CD4-positive, alpha-beta T cell treated with Interleukin-15 for 4 hours (primary cell): ENCODE results near the gene TUBGCP6.

Source experiments
- DNase-seq: peaks from one replicate; pipeline ENCODE4 v3.0.0-alpha.2; 2020; ENCODE audit warnings: low spot score

Gene TUBGCP6

DNA sequence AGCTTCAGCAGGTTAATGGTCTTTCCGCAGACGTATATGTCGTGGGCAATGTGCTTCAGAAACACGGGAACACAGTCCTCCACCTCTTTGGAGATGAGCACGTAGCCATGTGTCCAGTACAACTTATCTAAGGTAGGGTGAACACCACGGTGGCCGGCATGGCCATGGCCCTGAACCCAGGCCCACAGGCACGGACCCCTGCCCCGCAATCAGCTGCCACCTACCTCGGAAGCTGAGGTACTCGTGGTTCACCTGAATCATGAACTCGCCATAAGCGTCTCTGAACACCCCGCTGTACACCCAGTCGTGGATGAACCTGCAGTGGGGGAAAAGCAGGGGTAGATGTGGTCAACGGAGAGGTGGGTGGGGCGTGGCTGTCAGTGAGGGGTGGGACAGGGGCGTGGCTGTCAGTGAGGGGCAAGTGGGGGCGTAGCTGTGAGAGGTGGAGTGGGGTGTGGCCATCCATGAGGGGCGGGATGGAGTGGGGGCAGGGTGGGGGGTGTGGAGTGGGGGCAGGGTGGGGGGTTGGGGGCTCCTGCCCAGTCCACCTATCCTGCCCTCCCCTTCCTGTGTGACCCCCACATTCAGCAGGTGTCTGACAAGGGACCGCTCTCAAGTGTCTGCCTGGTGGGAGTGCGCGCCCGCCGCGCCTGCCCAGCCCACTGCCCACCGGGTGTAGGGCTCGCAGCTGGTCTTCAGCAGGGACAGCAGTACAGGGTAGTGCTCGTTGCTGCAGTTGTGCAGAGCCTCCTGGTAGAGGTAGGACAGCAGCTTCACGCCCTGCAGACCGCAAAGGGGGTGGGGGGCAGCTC lies 18.6 kb downstream of the TUBGCP6 start:
- DNase-seq = no peak

- no peak for DNase-seq
These were observed 19.4 kb downstream of the TUBGCP6 start for GRCh38 chr22:50225200-50225969.

DNA sequence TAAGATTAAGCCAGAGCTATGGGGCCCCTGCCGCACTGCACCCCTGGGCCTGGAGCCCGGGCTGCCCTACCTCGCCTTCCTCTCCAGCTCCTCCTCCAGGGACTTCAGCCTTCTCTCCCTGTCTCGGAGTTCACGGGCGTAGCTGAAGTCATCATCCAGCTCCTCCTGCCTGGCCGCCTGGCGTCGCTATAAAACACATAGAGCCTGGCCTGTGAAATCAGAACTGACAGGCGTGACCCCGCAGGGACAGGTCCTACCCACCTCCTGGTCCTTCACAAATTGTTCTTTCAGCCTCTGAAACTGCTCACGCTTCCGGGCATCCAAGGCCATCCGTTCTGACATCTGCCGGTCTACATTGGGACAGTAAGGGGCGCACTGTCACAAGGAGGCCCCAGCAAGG lies 20.8 kb downstream of the TUBGCP6 start:
- no peak for DNase-seq

- DNase-seq = no peak
These were observed 22.3 kb downstream of the TUBGCP6 start for GRCh38 chr22:50222508-50222907.

GRCh38 chr22:50221410-50222300 lies 23.2 kb downstream of the TUBGCP6 start:
- no peak for DNase-seq

GRCh38 chr22:50220603-50221409 lies 24.0 kb downstream of the TUBGCP6 start:
- DNase-seq = no peak

- no peak for DNase-seq
These were observed 24.8 kb downstream of the TUBGCP6 start for GRCh38 chr22:50219800-50220602.

DNA sequence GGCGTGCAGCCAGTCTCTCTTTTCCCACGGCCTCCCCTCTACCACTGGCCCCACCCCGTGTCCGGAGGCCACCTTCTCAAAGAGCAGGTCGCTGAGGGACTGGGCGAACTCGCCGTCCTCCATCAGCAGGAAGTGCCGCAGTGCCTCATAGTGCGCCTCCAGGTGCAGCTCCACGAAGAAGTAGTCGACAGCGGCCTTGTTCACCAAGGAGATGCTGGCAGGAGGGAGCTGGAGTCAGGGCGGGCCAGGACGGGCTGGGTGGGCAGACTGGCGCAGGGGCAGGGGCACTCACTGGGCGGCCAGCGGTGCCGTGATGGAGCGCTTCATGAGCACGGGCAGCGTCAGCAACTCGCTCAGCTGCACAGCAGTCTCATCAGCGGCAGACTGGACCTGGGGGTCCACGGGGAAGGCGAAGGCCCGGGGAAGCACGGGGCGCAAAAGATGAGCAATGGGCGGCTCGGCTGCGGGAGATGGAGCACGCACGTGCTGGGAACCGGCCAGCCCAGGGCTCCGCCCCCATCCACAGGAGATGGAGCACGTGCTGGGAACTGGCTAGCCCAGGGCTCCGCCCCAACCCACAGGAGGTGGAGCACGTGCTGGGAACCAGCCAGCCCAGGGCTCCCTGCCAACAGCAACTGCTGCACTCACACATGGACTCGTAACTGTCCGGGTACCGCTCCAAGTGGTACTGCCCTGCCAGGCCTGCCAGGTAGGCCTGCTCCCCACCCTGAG lies 25.7 kb downstream of the TUBGCP6 start:
- no peak for DNase-seq

- no peak for DNase-seq
These were observed 26.4 kb downstream of the TUBGCP6 start for GRCh38 chr22:50218153-50218995.

GRCh38 chr22:50217543-50218152 lies 27.2 kb downstream of the TUBGCP6 start:
- no peak for DNase-seq

- no peak for DNase-seq
These were observed 27.9 kb downstream of the TUBGCP6 start for GRCh38 chr22:50216684-50217520.

GRCh38 chr22:50216055-50216683 lies 28.7 kb downstream of the TUBGCP6 start:
- DNase-seq = no peak

- no peak for DNase-seq
These were observed 29.3 kb downstream of the TUBGCP6 start for GRCh38 chr22:50215297-50216054.

DNA sequence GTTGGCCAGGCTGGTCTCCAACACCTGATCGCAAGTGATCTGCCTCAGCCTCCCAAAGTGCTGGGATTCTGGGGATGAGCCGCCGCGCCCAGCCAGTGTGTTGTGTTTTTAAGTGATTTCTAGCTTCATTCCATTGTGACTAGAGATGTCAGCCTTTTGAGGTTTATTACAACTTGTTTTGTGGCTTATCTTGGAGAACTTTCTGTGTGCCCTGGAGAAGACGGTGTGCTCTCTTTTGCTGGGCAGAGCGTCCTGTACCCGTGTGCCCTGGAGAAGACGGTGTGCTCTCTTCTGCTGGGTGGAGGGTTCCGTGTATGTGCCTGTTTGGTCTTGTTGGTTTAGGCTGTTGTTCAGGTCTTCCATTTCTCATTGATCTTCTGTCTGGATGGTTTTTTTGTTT lies 31.6 kb downstream of the TUBGCP6 start:
- no peak for DNase-seq

- DNase-seq = no peak
These were observed 33.7 kb downstream of the TUBGCP6 start for GRCh38 chr22:50211147-50211546.

DNA sequence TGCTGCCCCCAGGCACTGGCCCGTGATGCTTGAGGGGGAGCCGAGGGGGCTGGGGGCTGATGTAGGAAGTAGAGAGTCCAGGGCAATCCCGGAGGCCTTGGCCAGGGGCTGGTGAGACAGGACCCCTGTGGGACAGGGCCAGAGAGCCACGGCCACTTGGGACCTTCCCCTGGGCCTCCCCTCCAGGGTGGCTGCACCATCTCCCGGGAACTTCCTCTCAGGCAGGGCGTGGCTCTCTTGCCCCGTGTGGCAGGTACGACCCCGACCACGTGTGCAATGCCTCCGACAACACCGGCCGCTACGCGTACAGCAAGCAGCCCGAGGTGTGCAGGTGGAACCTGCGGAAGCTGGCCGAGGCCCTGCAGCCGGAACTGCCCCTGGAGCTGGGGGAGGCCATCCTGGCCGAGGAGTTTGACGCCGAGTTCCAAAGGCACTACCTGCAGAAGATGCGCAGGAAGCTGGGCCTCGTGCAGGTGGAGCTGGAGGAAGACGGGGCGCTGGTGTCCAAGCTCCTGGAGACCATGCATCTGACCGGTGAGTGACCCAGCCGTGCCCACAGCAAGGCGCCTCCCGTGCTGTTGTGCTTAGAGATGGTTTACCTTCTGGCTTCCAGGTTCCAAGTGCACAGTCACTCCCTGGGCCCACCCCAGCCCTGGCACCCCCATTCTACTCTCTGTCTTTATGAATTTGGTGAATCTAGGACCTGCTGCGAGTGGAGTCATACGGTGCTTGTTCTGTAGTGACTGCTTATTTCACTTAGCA lies 34.3 kb downstream of the TUBGCP6 start:
- DNase-seq = no peak
